HG02973 (cell line): Measurements from ENCODE around the gene SLC46A3.
"Not testable (repeated sequence)": the region's sequence is repeated elsewhere in the genome, so short reads cannot be mapped to it uniquely, and the experiment has no call there.

Experiments used
- ATAC-seq: cut with Tn5 transposase; IDR thresholded peaks from one replicate; pipeline ENCODE4 v1.9.1; 2021; ENCODE audit warnings: moderate library complexity; ENCODE audit not compliant: unreplicated experiment

The SLC46A3 gene

GRCh38 chr13:28734906-28735305 lies 16.1 kb upstream of the SLC46A3 start:
- ATAC-seq: no peak

DNA sequence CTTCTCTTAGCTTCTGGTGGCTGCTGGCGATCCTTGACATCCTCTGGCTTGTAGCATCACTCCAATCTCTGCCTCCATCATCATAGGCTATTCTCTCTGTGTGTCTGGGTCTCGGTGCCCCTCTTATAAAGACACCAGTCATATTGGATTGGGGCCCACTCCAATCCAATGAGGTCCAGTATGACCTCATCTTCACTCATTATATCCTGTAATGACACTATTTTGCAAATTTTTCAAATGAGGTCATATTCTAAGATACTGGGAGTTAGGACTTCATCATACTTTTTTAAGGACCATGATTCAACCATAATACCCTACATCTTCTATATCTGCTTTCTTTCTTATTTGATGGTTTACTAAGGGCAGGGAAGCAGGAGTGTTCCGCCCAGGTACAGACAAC lies 12.0 kb upstream of the SLC46A3 start:
- ATAC-seq: no peak

GRCh38 chr13:28729541-28729940 lies 10.8 kb upstream of the SLC46A3 start:
- no peak for ATAC-seq

DNA sequence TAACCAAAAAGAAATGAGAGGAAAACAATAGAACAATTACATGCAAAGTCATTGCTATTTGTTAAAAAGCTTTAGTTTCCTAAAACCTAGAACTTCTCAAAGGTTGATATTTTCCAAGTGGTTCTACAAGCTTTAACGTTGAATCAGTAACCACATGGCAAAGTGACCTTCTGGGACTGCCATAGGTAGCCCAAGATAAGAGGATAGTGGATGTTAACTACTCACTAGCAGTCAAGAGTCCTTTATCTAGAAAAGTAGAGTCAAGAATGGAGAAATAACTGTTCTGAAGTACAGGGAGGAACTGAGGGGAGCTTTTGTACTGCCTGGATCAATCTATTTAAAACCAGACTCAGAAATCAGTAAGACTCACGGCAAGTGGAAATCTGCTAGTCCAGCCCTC lies 9.9 kb upstream of the SLC46A3 start:
- ATAC-seq: no peak

- no peak for ATAC-seq
These were observed 6.4 kb upstream of the SLC46A3 start for GRCh38 chr13:28725046-28725610.

DNA sequence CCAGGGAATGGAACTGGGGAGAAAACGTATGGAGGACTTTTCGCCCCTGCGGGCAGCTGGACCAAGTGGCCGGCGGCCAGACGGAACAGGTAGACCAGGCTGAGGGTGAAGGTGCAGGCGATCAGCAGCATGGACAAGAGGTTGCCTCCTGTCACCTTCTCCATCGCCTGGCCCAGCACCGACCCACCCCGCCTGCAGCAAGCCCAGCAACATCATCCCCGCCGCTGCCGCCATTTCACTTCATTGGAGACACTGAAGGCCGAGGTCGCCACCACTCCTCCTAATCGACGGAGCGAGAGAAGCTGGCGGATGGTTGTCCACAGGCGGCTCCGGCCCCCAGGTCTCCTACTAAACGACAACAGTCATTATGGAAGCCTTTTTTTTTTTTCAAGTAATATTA lies 5.0 kb upstream of the SLC46A3 start:
- ATAC-seq: no peak

- ATAC-seq: no peak
These were observed 671 bp upstream of the SLC46A3 start for GRCh38 chr13:28719227-28720055.

- ATAC-seq: no peak
These were observed 601 bp downstream of the SLC46A3 start for GRCh38 chr13:28718196-28718542.

DNA sequence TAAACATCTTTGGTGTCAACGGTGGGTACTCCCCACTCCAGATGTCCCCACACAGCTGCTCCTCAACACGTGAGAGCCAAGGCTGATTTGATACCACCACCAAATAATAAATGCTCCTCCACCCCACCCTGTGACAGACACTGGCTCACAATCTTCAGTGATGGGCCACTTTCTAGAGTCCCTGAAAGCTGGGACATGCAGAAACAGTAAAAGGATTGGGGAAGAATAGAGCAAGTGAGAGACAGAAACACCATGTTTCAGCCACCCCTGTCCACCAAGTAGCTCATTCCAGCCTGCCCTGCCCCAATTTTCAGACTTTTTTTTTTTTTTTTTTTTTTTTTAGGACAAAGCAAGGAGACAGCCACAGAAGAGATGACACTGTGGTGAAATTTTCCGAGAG lies 1.6 kb downstream of the SLC46A3 start:
- no peak for ATAC-seq

DNA sequence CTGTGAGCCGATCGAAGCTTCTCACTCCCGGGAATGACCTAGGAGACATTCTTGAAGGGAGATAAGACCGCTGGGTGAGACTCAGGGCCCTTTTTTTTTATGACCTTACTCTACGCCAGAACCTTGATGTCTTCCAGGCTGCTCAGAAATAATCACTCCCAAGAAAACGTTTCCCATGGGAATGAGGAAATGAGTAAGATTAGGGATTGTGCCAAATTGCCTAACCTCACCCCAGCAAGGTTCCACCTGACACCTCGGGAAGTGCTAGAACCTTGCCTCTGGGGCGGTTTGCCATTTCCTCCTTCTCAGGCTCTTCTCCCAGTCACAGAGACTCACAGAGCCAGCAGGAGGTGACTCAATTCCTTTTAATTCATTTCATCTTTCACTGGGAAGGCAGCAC lies 2.3 kb downstream of the SLC46A3 start:
- no peak for ATAC-seq

DNA sequence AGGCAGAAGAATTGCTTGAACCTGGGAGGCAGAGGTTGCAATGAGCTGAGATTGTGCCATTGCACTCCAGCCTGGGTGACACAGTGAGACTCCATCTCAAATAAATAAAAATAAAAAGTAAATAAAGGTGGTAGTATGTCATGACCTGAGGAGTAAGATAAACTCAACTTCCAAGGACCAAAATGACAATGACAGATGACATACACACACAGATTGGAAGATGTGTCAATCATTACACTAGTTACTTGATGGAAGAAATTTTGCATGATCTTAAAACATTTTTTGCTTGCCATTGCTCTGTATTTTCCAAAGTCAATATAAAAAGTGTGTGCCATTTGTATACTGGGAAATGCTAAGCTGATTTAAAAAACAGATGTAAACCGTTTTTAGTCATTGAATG lies 4.1 kb downstream of the SLC46A3 start:
- ATAC-seq: no peak

GRCh38 chr13:28710161-28710560 lies 8.6 kb downstream of the SLC46A3 start:
- ATAC-seq: no peak

DNA sequence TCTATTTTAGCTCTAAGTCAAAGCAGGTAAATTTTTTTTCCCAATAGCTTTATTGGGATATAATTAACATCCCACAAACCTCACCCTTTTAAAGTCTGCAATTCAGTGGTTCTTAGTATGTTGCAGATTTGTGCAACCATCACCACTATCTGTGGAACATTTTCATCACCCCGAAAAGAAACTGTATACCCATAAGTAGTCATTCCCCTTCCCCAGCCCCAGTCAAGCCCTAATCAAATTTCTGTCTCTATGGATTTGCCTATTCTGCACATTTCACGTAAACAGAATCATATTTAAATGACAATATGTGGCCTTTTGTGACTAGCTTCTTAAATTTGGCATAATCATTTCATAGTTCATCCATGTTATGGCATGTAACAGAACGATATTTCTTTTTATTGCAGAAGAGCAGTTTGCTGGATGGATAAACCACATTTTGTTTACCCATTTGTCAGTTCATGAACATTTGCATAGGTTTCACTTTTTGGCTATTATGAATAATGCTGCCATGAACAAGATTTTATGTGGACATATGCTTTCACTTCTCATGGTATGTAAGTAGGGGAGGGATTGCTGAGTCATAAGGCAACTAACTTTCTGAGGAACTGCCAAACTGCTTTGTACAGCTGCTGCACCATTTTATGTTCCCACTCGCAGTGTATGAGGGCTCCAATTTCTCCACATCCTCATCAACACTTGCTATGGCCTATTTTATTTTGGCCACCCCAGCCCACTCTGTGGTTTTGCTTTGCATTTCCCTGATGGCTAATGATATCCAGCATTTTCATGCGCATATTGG lies 10.9 kb downstream of the SLC46A3 start:
- ATAC-seq: peak; percentile 99

DNA sequence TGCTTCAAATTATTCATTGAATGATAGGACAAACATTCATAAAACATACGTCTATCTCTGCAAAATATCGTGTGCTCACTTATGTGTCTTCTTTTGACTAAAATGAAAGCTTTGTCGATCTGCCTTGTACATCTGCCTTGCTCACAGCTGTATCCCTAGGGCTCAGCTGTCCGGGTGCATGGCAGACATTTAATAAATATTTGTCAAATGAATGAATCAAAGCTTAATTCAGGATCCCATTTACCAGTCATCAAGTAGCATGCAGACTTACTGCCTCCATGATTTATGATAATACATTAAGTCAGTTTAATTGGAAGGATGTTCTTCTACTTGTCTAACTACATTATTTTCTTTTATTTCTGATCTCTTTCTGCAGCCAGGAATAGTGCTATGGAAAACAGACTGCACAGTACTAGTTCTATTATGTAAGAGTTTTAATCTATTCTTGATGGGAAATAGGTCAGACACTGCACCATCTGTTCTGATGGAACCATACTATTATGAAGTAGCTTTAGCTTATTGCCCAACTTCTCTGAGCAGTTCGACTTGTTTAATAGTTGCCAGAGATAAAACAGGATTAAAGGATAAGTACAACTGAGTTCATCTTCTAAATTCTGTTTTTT lies 13.2 kb downstream of the SLC46A3 start:
- no peak for ATAC-seq

- ATAC-seq: no peak
These were observed 13.9 kb downstream of the SLC46A3 start for GRCh38 chr13:28704919-28705318.

GRCh38 chr13:28704282-28704681 lies 14.5 kb downstream of the SLC46A3 start:
- no peak for ATAC-seq

DNA sequence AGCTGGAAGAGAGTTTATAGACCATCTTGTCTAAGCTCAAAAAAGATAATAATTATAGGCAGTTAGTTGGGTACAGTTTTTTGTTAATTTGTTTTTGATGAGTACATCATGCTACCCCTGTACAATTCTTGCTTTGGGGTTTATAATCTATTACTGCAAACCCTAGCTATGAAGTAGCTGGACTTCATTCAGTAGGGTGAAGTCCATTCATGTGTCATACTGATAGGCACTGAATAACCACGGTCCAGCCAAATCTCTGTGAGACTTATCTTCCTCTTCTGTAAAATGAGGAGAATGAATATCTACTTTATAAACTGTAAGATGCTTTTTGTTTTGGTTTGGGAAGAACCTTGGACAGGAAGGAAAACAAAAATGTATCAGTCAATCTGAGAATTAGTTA lies 19.5 kb downstream of the SLC46A3 start:
- ATAC-seq: no peak

DNA sequence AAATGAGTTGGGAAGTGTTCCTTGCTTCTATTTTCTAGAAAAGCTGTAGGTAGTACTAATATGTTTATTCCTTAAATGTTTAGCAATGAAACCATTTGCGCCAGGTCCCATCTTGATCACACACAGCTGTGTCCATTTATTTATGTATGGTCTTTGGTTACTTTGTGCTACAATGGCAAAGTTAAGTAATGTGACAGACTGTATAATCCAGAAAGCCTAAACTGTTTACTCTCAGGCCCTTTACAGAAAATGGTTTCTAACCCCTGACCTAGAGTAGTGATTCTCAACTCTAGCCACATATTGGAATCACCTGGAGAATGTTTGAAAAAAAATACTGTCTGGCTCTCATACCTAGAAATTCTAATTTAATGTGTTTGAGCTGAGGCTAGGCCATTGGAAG lies 21.3 kb downstream of the SLC46A3 start:
- ATAC-seq: no peak

GRCh38 chr13:28693605-28694491 lies 24.9 kb downstream of the SLC46A3 start:
- ATAC-seq: not testable (repeated sequence)

- no peak for ATAC-seq
These were observed 32.9 kb downstream of the SLC46A3 start for GRCh38 chr13:28685892-28686291.

DNA sequence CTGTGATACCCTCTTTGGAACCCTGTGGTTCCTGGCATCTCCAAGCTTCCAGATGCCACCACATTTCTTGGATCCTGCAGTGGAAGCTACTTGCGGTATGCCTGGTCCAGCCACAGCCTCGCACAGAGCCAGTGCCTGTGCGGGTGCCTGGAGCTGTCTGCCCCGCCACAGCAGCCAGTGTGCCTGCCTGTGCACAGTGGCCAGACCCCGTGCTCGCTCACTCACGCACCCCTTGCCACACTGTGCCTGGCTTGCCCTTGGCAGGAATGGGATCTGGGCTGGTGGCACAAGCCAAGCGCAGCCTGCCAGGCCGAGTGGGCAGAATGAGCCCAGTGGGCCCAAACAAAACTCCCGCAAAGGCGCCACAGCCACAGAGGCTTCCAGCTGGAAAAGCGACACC lies 33.7 kb downstream of the SLC46A3 start:
- no peak for ATAC-seq
